BJ (cell line): ENCODE measurements around the gene MCF2. TPM values are rescaled to one million over a fixed set of nuclear protein-coding genes. Genes with fewer than 3 reads are reported as not detected.

Experiments used
- CTCF ChIA-PET: fragments of 350-600 bp; formaldehyde crosslinking; extraction: SDS; loops from one replicate; lab custom pipeline; 2021; ENCODE audit warnings: antibody characterized with exemption, inconsistent platforms; lab: Yijun Ruan, JAX
- POLR2A ChIA-PET: fragments of 300-600 bp; sonication (Branson Sonifier 250); formaldehyde crosslinking; extraction: SDS; loops from one replicate; lab custom pipeline; 2021; ENCODE audit warnings: antibody characterized with exemption; lab: Charles Lee
- DNase-seq: peaks from one replicate; pipeline ENCODE4 v3.0.0-alpha.2; 2011; ENCODE audit warnings: low read depth
- H3K27me3 ChIP-seq: 2 replicates; pipeline ENCODE4 v1.6.0; 2011; ENCODE audit warnings: low read length; ENCODE audit not compliant: control insufficient read depth, insufficient read depth
- H3K36me3 ChIP-seq: 2 replicates; pipeline ENCODE4 v1.5.1; 2011; ENCODE audit warnings: low read length; ENCODE audit not compliant: control insufficient read depth, insufficient read depth
- H3K4me3 ChIP-seq: 2 replicates; pipeline ENCODE4 v1.5.1; 2011; ENCODE audit warnings: low read depth, mild to moderate bottlenecking, control low read depth, low read length
- polyA plus RNA-seq: library from polyadenylated mRNA; depleted of rRNA; stranded (reverse); fragments of >200 nt; gene quantifications from 2 replicates; pipeline ENCODE4 v1.2.3, GENCODE V29; 2011
- TF ChIP-seq, protein P1 (sequence below): IDR thresholded peaks from 2 replicates; pipeline ENCODE4 v1.5.1; 2011; ENCODE audit warnings: low read depth, mild to moderate bottlenecking, control low read depth, inconsistent platforms, low read length, moderate library complexity; ENCODE audit not compliant: insufficient read depth

MCF2 gene
- polyA plus RNA-seq, 1 experiment = not detected

DNA sequence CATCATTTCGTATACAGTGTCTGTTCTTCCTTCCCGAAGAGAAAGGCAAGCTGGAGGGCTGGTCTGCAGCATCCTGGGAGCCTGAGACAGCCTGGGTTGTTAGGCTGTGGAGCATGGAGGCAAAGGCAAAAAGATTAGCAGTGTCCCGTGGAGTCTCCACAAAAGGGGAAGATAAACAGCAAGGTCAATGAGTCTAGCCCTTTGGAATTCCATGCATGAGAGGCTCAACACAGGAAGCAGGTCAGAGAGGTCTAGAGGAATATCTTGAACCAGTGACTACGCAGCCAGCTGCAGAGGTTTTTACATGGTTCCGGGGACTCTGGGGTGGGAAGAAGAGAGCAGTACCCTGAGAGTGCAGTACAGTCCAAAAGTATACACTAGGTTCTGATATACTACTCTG is 12.2 kb upstream of the MCF2 start:
- no peak overlapping the region for H3K4me3 ChIP-seq
- H3K27me3 ChIP-seq = no peaks in the 10 kb centered on the region
- POLR2A ChIA-PET = no interaction called here
- TF ChIP-seq, protein P1, sequence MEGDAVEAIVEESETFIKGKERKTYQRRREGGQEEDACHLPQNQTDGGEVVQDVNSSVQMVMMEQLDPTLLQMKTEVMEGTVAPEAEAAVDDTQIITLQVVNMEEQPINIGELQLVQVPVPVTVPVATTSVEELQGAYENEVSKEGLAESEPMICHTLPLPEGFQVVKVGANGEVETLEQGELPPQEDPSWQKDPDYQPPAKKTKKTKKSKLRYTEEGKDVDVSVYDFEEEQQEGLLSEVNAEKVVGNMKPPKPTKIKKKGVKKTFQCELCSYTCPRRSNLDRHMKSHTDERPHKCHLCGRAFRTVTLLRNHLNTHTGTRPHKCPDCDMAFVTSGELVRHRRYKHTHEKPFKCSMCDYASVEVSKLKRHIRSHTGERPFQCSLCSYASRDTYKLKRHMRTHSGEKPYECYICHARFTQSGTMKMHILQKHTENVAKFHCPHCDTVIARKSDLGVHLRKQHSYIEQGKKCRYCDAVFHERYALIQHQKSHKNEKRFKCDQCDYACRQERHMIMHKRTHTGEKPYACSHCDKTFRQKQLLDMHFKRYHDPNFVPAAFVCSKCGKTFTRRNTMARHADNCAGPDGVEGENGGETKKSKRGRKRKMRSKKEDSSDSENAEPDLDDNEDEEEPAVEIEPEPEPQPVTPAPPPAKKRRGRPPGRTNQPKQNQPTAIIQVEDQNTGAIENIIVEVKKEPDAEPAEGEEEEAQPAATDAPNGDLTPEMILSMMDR = no peak
- DNase-seq = no peak
- H3K36me3 ChIP-seq = no peaks in the 10 kb centered on the region
- CTCF ChIA-PET = no interaction called here

DNA sequence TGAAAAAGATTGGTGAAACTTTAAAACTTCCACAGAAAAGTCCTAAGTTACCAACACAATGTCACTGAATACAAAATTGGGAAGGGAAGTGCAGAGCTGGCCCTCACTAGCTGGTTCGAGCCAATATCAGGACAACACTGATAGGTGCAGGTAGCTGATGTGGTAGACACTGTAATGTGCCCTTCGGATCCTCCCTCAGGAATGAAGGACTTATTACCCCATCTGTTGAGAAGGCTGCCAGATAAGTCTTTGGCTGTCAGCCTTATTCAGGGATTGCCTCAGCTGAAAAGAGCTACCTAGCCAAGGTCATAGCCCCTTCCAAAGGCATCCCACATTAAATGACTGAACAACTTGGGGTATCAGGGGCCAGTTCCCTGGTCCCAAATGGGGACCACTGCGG is 5.3 kb downstream of the MCF2 start:
- ChIA-PET POLR2A (no interaction called here), CTCF (no interaction called here)
- TF ChIP-seq, protein P1 = no peak
- H3K36me3 ChIP-seq = no peaks in the 10 kb centered on the region
- no peak for DNase-seq
- H3K4me3 ChIP-seq = no peak overlapping the region
- no peaks in the 10 kb centered on the region for H3K27me3 ChIP-seq

DNA sequence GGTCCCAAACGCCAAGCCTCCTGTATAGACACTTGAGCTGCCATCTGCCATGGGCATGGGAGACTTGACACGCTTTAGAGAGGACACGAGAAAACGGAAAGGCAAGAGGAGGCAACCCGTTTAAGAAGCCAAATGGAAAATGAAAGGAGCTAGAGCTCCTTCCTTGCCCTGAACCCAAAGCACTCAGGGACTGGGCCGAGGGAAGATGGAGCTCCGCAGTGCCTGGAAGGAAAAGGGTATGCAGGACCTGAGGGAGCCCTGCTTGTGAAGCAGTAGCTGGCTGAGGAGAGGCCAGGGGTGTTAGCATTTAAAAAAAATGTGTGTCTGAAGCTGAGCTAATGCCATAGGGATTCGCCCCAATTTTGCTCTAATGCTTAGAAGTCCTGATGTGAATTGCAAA is 15.1 kb downstream of the MCF2 start:
- TF ChIP-seq, protein P1 = no peak

DNA sequence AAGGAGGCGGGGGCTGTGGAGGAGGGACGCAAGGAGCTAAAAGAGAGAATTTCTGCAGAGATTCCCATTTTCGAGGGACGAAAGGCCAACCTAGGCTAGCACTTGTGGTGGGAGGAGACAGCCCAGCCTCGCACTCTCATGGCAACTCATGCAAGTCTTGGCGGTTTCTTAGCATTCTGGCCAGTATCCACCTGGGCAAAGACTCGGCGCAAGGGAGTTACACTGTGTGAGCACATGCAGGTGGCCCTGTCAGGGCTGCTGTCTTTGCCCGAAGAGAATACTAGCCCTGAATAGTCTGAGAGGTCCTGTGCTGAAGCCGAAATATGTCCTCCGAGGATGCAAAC is 15.5 kb downstream of the MCF2 start:
- Histone ChIP-seq H3K4me3 (no peak overlapping the region; the same call in none of the 2 replicates), H3K36me3 (no peaks in the 10 kb centered on the region), H3K27me3 (peaks cover 6% of the 10 kb centered on the region)
- ChIA-PET POLR2A (no interaction called here), CTCF (no interaction called here)
- DNase-seq = no peak
- TF ChIP-seq, protein P1 = no peak

More for the DNA sequence above, 15.1 kb downstream of the MCF2 start:
- CTCF ChIA-PET = no interaction called here
- Histone ChIP-seq H3K27me3 (peaks cover 6% of the 10 kb centered on the region), H3K36me3 (no peaks in the 10 kb centered on the region), H3K4me3 (no peak overlapping the region)
- POLR2A ChIA-PET = no interaction called here
- no peak for DNase-seq

DNA sequence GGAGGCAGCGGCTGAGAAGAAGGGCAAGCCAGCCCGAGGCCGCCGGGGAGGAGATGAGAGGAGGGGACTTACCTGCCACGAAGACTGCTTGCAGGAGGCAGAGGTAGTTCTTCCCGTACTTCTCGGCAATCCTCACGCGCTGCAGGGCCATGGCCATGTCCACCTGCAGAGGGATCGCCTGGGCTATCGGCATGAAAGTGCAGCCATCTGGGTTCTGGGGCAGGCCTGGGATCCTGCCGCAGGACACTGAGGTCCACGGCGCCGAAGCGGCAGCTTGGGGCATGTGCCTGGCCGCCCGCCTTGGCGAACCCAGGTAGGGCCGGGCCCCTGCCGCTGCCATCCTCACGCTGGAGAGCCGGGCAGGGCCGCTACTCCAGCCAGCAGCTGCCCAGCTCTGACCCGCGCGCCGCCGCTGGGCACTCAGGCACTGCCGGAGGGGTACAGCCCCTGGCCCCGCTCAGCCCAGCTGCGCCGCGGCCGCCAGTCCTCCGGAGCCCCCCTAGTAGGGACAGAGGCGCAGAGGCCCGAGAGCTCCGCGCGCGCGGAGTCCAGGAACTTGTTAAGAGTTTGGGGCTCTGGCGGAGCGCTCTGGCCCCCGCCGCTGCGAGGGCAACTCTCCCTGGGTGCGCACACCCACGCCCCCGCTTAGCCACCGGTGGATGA is 16.0 kb downstream of the MCF2 start:
- ChIA-PET CTCF (no interaction called here), POLR2A (no interaction called here)
- Histone ChIP-seq H3K36me3 (no peaks in the 10 kb centered on the region), H3K27me3 (peaks cover 6% of the 10 kb centered on the region), H3K4me3 (peak overlapping the region; percentile 16)
- DNase-seq = no peak
- TF ChIP-seq, protein P1 = no peak
